HG02759 (cell line): ENCODE data around the gene NOS1AP.
"Not testable (repeated sequence)": the region's sequence is repeated elsewhere in the genome, so short reads cannot be mapped to it uniquely, and the experiment has no call there.

Experiments
- ATAC-seq: cut with Tn5 transposase; IDR thresholded peaks from one replicate; pipeline ENCODE4 v1.9.1; 2021; ENCODE audit warnings: mild to moderate bottlenecking, moderate library complexity; ENCODE audit not compliant: unreplicated experiment

NOS1AP gene

GRCh38 chr1:162056579-162056978, 12.9 kb upstream of the NOS1AP start:
- ATAC-seq = no peak

- no peak for ATAC-seq
These were observed 9.8 kb upstream of the NOS1AP start for GRCh38 chr1:162059721-162060120.

DNA sequence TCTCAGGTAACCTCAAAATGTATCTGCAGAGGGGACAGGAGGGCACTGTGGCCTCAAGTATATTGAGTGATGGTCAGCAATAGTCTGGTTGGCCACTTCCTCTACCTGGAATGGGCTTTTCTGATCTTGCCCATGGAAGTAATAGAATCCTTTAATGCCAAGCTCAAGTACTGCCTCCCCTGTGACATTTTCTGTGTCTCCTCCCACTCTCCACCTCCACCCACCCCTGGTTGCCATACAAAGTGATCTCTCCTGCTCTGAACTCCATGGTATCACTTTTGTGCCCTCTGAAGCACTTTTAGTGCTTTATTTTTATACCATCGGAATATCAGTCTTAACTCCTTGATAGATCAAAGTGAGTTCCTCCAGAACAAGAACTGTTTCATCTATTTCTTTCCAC, 9.2 kb upstream of the NOS1AP start:
- no peak for ATAC-seq

DNA sequence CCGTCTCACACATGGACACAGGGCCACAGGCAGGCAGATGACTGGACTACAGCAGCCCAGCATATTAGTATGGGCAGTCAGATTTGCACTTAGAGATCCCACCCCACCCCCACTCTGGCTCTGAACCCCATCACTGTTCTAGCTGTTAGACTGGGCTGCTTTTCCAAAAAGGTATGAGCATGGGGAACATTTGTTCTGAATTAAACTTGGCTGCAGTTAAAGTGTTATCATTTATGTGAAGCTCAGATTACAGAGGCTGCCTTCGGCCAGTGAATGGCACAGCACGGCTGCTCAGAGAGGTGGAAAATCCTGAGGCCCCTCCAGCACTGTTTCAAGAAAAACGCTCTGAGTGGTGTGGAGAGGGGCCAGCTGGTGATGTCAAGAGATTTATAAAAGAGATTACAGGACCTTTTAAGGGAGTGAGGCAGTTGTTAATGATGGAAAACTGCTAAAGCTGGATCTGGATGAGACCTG, 6.9 kb upstream of the NOS1AP start:
- ATAC-seq = no peak

DNA sequence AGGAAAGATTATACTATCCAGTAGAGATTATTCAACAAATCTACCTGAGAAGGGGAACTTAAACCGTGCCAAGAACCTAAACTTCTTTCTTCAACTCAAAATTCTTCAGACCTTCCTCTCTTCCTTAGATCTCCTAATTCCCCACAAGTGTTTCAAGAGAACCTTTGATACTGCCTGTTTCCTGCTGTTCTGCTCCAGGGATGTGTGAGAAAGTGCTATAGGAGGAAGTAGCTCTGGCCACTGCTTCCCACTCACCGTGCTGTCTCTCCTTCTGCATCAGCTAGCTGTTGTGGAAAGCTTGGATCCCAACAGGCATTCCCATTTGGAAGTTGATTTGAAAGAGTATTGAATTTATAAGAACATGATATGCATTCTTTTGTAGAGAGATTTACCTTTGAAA, 4.5 kb upstream of the NOS1AP start:
- no peak for ATAC-seq

DNA sequence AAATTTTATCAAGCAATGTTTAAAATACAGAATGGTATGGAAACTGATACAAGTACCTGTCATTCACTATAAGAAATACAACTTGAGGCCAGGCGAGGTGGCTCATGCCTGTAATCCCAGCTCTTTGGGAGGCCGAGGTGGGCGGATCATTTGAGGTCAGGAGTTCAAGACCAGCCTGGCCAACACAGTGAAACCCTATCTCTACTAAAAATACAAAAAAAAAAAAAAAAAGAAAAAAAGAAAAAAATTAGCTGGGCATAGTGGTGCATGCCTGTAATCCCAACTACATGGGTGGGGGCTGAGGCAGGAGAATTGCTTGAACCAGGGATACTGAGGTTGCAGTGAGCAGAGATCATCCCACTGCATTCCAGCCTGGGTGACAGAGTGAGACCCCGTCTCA, 2.7 kb upstream of the NOS1AP start:
- ATAC-seq = not testable (repeated sequence)

GRCh38 chr1:162067466-162067865, 2.0 kb upstream of the NOS1AP start:
- no peak for ATAC-seq

DNA sequence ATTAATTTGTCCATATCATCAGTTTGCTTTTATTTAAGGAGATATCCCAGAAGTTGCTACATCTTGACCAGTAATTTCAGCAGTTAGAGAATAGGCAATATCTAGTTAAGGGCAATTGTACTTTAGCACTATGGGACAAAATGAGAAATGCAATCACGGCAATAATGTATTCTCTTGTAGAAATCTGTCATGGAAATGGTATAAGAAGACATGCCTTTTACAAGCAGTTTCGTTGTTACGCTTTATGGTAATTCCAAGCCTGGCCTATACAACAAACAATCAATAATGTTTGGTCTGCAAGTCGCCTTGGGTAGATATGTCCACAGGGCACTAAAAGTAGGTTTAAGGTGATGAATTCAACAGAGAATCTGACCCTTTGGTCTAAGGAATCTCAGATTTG, 1.2 kb upstream of the NOS1AP start:
- no peak for ATAC-seq

DNA sequence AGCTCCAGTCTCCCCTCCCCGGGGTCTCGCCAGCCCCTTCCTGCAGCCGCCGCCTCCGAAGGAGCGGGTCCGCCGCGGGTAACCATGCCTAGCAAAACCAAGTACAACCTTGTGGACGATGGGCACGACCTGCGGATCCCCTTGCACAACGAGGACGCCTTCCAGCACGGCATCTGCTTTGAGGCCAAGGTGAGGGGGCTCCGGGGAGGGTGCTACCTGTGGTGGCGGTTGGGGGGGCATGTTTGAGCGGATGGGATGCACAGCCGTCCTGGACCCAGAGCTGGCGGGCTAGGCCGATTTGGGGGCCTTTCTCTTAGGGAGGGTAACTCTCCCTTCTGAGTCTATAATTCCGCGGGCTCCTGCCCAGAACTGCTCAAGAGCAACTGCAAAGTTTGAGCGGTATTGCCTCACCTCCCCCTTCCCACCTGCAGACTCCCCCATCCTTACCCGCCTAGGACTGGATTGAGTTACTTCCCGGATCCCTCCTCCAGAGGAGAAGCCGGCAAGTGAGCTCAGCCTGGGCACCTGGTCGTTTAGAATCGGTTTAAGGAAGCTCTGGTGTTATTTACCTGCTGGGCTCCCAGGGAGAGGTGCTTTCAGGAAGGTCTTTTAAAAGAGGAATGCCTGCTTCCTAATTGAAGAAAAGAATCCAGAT, 730 bp downstream of the NOS1AP start:
- no peak for ATAC-seq

- ATAC-seq = no peak
These were observed 1.3 kb downstream of the NOS1AP start for GRCh38 chr1:162070825-162071224.

GRCh38 chr1:162072740-162073139, 3.2 kb downstream of the NOS1AP start:
- no peak for ATAC-seq

DNA sequence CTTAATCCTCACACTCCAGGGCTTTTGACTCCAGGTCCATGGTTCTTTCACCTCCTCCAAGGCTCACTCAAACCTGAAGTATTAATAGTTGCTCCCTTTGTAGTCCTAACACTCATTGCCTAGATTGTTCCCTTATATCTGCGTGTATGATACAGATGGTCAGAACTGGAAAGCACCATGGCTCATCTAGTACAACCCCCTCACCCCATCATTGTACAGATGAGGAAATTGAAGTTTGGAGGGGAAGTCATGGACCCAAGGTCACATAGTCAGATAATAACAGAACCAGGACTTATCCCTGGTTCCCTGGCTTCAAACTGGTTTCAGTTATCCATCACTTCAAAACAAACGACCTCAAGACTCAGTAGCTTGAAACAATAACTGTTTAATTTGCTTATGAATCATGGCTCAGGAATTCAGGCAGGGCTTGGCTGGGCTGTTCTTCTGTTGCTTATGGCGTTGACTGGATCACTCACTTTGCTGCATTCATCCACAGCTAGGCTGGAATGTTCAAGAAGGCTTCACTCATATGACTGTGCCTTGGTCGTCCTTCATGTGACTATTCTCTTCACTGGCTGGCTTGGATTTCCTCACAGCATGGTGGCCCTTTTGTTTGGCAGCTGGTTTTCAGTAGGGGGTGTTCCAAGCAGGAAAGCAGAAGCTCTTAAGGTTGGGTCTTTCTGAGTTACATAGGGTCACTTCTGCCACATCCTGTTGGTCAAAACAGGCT, 5.0 kb downstream of the NOS1AP start:
- no peak for ATAC-seq

DNA sequence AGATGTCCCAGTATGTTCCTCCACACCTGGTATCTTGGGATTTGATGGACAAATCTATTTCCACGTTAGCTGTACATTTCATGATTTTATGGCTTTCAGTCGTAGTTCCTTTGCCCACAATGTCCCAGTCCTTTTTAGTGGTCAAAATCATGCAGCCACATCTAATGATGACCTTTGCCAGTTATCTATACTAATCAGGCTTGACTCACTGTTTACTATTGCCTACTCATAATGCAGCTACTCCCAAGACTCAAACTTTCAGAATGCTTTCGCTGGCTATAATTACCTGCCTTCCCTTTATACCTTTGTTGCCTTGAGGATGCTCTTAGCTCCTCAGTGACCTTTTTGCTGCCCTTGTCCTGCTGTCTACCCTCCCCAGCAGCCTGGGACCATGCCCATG, 6.4 kb downstream of the NOS1AP start:
- no peak for ATAC-seq

DNA sequence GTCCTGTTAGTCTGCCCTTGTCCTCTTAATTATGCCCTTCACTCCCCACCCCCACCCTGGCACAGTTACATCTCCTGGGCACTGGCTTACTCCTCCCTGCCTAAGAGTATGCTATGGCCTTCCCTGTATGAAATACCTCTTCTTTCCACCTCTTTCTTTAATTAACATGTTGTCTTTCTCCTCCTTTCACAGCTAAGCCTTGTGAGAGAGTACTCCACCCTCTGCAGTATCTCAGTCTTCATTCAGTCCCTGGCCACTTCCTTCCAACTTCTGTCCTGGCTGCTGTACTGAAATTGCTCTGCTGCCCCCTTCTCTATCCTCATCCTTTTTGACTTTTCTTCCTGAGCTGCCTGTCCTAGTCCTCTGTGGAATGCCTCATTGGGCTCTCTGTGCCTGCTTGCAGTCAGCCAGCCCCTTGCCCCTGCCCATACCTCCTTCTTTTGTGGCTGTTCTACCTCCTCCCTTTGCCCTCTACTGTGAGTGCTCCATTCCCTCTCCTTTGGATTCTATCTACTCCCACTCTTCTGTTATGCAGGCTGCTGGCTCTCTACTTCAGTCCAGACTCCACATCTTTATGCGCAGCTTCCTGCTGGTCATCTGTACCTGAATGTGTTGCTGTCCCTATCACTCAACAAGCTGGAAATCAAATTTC, 8.3 kb downstream of the NOS1AP start:
- no peak for ATAC-seq

DNA sequence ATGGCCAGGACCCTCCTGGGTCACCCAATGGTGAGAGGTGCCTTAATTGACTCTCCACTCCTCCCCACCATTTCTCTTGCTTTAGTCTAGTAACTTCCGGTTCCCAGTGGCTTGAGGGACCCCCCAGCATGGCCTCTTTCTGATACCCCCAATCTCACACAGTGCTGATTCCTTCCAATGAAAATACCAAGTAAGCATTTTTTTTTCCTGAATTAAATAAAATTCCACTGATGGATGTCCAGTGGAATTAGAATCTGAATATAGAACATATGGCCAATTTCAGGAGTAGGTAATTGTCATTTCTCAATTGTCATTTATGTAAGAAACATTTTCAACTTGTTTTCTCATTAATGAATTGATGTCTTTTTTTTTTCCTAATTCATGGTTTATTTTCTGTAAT, 9.5 kb downstream of the NOS1AP start:
- no peak for ATAC-seq

- ATAC-seq = no peak
These were observed 11.1 kb downstream of the NOS1AP start for GRCh38 chr1:162080472-162081015.

DNA sequence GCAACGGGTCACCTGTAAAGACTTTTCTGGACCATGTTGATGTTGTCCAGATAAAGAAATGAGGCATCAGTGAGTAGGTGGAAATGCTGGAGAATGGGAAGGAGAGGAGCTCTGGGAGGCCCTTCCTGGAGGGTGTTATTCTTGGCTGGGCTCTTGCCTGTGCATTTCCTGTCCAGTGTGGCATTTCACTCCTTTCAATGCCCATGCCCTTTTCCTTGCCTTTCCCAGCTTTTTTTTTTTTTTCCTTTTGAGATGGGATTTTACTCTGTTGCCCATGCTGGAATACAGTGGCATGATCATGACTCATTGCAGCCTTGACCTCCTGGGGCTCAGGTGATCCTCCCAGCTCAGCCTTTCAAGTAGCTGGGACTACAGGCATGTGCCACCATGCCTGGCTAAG, 11.8 kb downstream of the NOS1AP start:
- no peak for ATAC-seq

GRCh38 chr1:162082080-162082479, 12.6 kb downstream of the NOS1AP start:
- not testable (repeated sequence) for ATAC-seq

GRCh38 chr1:162083273-162083672, 13.8 kb downstream of the NOS1AP start:
- no peak for ATAC-seq

DNA sequence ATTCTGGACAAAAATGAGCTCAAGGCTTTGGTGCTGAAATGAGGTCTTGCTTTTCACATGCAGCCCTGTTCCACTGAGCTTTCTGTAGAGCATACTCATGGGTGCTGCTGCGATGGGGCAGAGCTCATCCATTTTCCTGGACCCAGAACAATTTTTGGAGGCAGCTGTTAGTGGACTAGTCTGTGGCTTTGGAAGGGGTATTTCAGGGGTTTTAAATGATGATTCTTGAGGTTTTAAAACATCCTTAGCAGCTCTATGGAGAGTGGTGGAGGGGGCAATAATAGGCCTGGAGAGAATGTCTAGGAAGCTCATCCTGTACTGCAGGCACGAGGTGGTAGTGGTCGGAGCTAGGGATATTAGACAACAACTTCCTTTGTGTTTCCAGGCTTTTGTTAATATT, 16.5 kb downstream of the NOS1AP start:
- ATAC-seq = no peak

DNA sequence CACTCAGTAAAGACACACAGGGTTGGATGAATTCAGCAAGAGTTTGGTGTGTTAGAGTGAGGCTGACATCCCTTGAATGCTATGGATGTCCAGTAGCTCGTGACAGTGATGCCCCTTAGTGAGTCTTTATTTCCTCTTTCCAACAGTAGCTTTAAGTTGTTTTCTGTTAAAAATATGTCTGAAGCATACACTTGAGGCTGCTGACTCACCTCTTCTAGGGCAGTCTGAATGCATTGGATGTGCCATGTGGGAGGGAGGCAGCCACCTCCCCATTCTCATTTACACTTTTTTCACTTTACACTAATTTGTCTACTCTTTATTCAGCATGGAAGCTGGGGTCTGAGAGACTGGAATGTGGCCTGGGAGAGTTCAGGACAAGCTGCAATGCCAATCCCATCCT, 17.6 kb downstream of the NOS1AP start:
- no peak for ATAC-seq

GRCh38 chr1:162087574-162087973, 18.1 kb downstream of the NOS1AP start:
- no peak for ATAC-seq
